HG03439 (cell line): Measurements from ENCODE around the gene GJB3.
"Not testable (repeated sequence)": the region's sequence is repeated elsewhere in the genome, so short reads cannot be mapped to it uniquely, and the experiment has no call there.

Experiments used
- ATAC-seq: cut with Tn5 transposase; IDR thresholded peaks from one replicate; pipeline ENCODE4 v1.9.1; 2021; ENCODE audit warnings: mild to moderate bottlenecking, moderate library complexity; ENCODE audit not compliant: unreplicated experiment

Gene GJB3

GRCh38 chr1:34759503-34760357 is 21.3 kb upstream of the GJB3 start, which contains the start of gene GJB4:
TSS of gene GJB4 (plus strand) at chr1:34759740. CDS start at chr1:34761255, 1,515 bp downstream.
- ATAC-seq = no peak

GRCh38 chr1:34761176-34761761 is 19.7 kb upstream of the GJB3 start:
- ATAC-seq = no peak

GRCh38 chr1:34761776-34762307 is 19.2 kb upstream of the GJB3 start:
- no peak for ATAC-seq

GRCh38 chr1:34762474-34763141 is 18.4 kb upstream of the GJB3 start:
- ATAC-seq = no peak

- no peak for ATAC-seq
These were observed 17.8 kb upstream of the GJB3 start for GRCh38 chr1:34763142-34763781.

GRCh38 chr1:34768856-34769255 is 12.2 kb upstream of the GJB3 start:
- no peak for ATAC-seq

GRCh38 chr1:34770891-34771504 is 10.0 kb upstream of the GJB3 start:
- ATAC-seq = no peak

GRCh38 chr1:34771573-34772371 is 9.2 kb upstream of the GJB3 start:
- no peak for ATAC-seq

- ATAC-seq = not testable (repeated sequence)
These were observed 7.9 kb upstream of the GJB3 start for GRCh38 chr1:34773114-34773513.

GRCh38 chr1:34774957-34775356 is 6.1 kb upstream of the GJB3 start:
- no peak for ATAC-seq

- ATAC-seq = no peak
These were observed 4.1 kb upstream of the GJB3 start for GRCh38 chr1:34776911-34777310.

- ATAC-seq = no peak
These were observed 3.3 kb upstream of the GJB3 start for GRCh38 chr1:34777519-34778321.

GRCh38 chr1:34778381-34778780 is 2.6 kb upstream of the GJB3 start:
- no peak for ATAC-seq

- no peak for ATAC-seq
These were observed 2.0 kb upstream of the GJB3 start for GRCh38 chr1:34779005-34779404.

- no peak for ATAC-seq
These were observed 1.5 kb upstream of the GJB3 start for GRCh38 chr1:34779526-34779925.

GRCh38 chr1:34779962-34780361 is 1.1 kb upstream of the GJB3 start:
- no peak for ATAC-seq

- no peak for ATAC-seq
These were observed 486 bp upstream of the GJB3 start for GRCh38 chr1:34780528-34780927.

GRCh38 chr1:34781844-34782391 is 904 bp downstream of the GJB3 start:
- no peak for ATAC-seq

GRCh38 chr1:34784751-34785221 is 3.8 kb downstream of the GJB3 start:
- no peak for ATAC-seq
